Ectodermal cell (in vitro differentiated cells): Measurements from ENCODE around the gene SF3B4.
"Not testable (repeated sequence)": the region's sequence is repeated elsewhere in the genome, so short reads cannot be mapped to it uniquely, and the experiment has no call there.

ENCODE experiments used
- H3K27ac ChIP-seq: 2 replicates; pipeline ENCODE4 v1.7.0; 2013; ENCODE audit warnings: mild to moderate bottlenecking, low read depth, low read length; ENCODE audit not compliant: insufficient read depth, poor library complexity, severe bottlenecking
- H3K27me3 ChIP-seq: 2 replicates; pipeline ENCODE4 v1.7.0; 2013; ENCODE audit warnings: mild to moderate bottlenecking, low read length; ENCODE audit not compliant: insufficient read depth, control insufficient read depth, poor library complexity, severe bottlenecking
- H3K36me3 ChIP-seq: one replicate; pipeline ENCODE4 v1.7.0; 2013; ENCODE audit warnings: low read length; ENCODE audit not compliant: control insufficient read depth, insufficient read depth
- H3K4me1 ChIP-seq: one replicate; pipeline ENCODE4 v1.7.0; 2013; ENCODE audit warnings: low read length; ENCODE audit not compliant: control insufficient read depth, insufficient read depth
- H3K4me3 ChIP-seq: 2 replicates; pipeline ENCODE4 v1.7.0; 2013; ENCODE audit warnings: low read depth, low read length, control low read depth; ENCODE audit not compliant: insufficient read depth
- H3K9me3 ChIP-seq: 2 replicates; pipeline ENCODE4 v1.7.0; 2013; ENCODE audit warnings: mild to moderate bottlenecking, low read length, moderate library complexity; ENCODE audit not compliant: control insufficient read depth
- WGBS, 2 experiments: methylation state at CpG; one replicate each; pipeline ENCODE4 v1.1.7; 2013; ENCODE audit warnings: missing lambda C conversion rate in 2 of 2; 5-methylcytosine and 5-hydroxymethylcytosine counted together

The SF3B4 gene

GRCh38 chr1:149957548-149957947 is 29.9 kb upstream of the SF3B4 start:
- H3K4me3 ChIP-seq, H3K4me1 ChIP-seq, H3K27ac ChIP-seq, H3K9me3 ChIP-seq, H3K27me3 ChIP-seq: not testable (repeated sequence)
- 93 to 96% methylated on average over 14 of the region's 14 CpGs for WGBS, 2 experiments
- peaks cover 32% of the 10 kb centered on the region for H3K36me3 ChIP-seq

GRCh38 chr1:149949911-149950310 is 22.3 kb upstream of the SF3B4 start:
- H3K9me3 ChIP-seq, result no peaks in the 10 kb centered on the region
- no peak overlapping the region for H3K4me3 ChIP-seq
- H3K27me3 ChIP-seq, result no peaks in the 10 kb centered on the region
- WGBS, 2 experiments, result 35 to 47% methylated on average over 6 of the region's 6 CpGs
- H3K36me3 ChIP-seq, result peaks cover 14% of the 10 kb centered on the region
- H3K4me1 ChIP-seq, result no peaks in the 10 kb centered on the region
- H3K27ac ChIP-seq, result no peak overlapping the region

GRCh38 chr1:149945206-149945605 is 17.6 kb upstream of the SF3B4 start:
- 93 to 98% methylated on average over 4 of the region's 4 CpGs for WGBS, 2 experiments
- peaks cover 22% of the 10 kb centered on the region for H3K36me3 ChIP-seq

GRCh38 chr1:149942885-149943284 is 15.3 kb upstream of the SF3B4 start:
- peaks cover 16% of the 10 kb centered on the region for H3K36me3 ChIP-seq
- H3K4me3 ChIP-seq, result no peak overlapping the region
- no peaks in the 10 kb centered on the region for H3K4me1 ChIP-seq
- H3K27ac ChIP-seq, result no peak overlapping the region
- H3K9me3 ChIP-seq, result no peaks in the 10 kb centered on the region
- no peaks in the 10 kb centered on the region for H3K27me3 ChIP-seq
- 77 to 84% methylated on average over 1 to 3 of the region's 3 CpGs for WGBS, 2 experiments

More at GRCh38 chr1:149945206-149945605, 17.6 kb upstream of the SF3B4 start:
- H3K27ac ChIP-seq, result no peak overlapping the region
- H3K27me3 ChIP-seq, result no peaks in the 10 kb centered on the region
- H3K9me3 ChIP-seq, result no peaks in the 10 kb centered on the region
- no peaks in the 10 kb centered on the region for H3K4me1 ChIP-seq
- H3K4me3 ChIP-seq, result no peak overlapping the region

- H3K9me3 ChIP-seq, result no peaks in the 10 kb centered on the region
- peaks cover 13% of the 10 kb centered on the region for H3K36me3 ChIP-seq
- 42 to 50% methylated on average over 5 of the region's 5 CpGs for WGBS, 2 experiments
- H3K4me1 ChIP-seq, result peaks cover 7% of the 10 kb centered on the region
- no peaks in the 10 kb centered on the region for H3K27me3 ChIP-seq
- H3K4me3 ChIP-seq, result no peak overlapping the region
- no peak overlapping the region for H3K27ac ChIP-seq
Observed at GRCh38 chr1:149942207-149942606, 14.6 kb upstream of the SF3B4 start.

- Histone ChIP-seq H3K9me3 (no peaks in the 10 kb centered on the region), H3K4me1 (peaks cover 7% of the 10 kb centered on the region), H3K36me3 (peaks cover 9% of the 10 kb centered on the region), H3K27me3 (no peaks in the 10 kb centered on the region), H3K27ac (no peak overlapping the region), H3K4me3 (no peak overlapping the region)
- WGBS, 2 experiments, result 74 to 76% methylated on average over 3 of the region's 3 CpGs
Observed at GRCh38 chr1:149940427-149940826, 12.8 kb upstream of the SF3B4 start.

GRCh38 chr1:149938668-149939003 is 11.0 kb upstream of the SF3B4 start:
- 45 to 46% methylated on average over 9 of the region's 13 CpGs for WGBS, 2 experiments
- H3K9me3 ChIP-seq, H3K27ac ChIP-seq, H3K4me1 ChIP-seq, H3K27me3 ChIP-seq, H3K36me3 ChIP-seq, H3K4me3 ChIP-seq: not testable (repeated sequence)

GRCh38 chr1:149937759-149938158 is 10.2 kb upstream of the SF3B4 start:
- Histone ChIP-seq H3K4me3 (no peak overlapping the region), H3K4me1 (peaks cover 7% of the 10 kb centered on the region), H3K27me3 (no peaks in the 10 kb centered on the region), H3K27ac (no peak overlapping the region), H3K9me3 (no peaks in the 10 kb centered on the region), H3K36me3 (no peaks in the 10 kb centered on the region)

- no peak overlapping the region for H3K27ac ChIP-seq
- WGBS, 2 experiments, result 26 to 30% methylated on average over 8 of the region's 8 CpGs
- H3K27me3 ChIP-seq, result no peaks in the 10 kb centered on the region
- no peak overlapping the region for H3K4me3 ChIP-seq
- no peaks in the 10 kb centered on the region for H3K9me3 ChIP-seq
- peaks cover 7% of the 10 kb centered on the region for H3K4me1 ChIP-seq
- H3K36me3 ChIP-seq, result no peaks in the 10 kb centered on the region
Observed at GRCh38 chr1:149936992-149937705, 9.5 kb upstream of the SF3B4 start.

- no peaks in the 10 kb centered on the region for H3K9me3 ChIP-seq
- H3K27ac ChIP-seq, result no peak within 1 kb of the TSS
- H3K4me3 ChIP-seq, result peak within 1 kb of the TSS; percentile 18
- H3K4me1 ChIP-seq, result peaks cover 7% of the 10 kb centered on the region
- H3K27me3 ChIP-seq, result no peaks in the 10 kb centered on the region
- 39 to 40% methylated on average over 17 to 18 of the region's 18 CpGs for WGBS, 2 experiments
- no peaks in the 10 kb centered on the region for H3K36me3 ChIP-seq
Observed at GRCh38 chr1:149936170-149936991, 8.8 kb upstream of the SF3B4 start, which contains the start of gene MTMR11. Gene MTMR11, minus strand, starts transcription at chr1:149936879. Its CDS starts 232 bp downstream, at chr1:149936647.
